Measurements from ENCODE around the gene RNF207. TPM values are rescaled to one million over a fixed set of nuclear protein-coding genes. Genes with fewer than 3 reads are reported as not detected.
A peak's percentile ranks its signal among the peaks of the same experiment; 100 is the strongest.

Gene RNF207
- polyA plus RNA-seq, 3 donors from 2014 or later = 0.19 to 3.0 TPM; not detected in 1

DNA sequence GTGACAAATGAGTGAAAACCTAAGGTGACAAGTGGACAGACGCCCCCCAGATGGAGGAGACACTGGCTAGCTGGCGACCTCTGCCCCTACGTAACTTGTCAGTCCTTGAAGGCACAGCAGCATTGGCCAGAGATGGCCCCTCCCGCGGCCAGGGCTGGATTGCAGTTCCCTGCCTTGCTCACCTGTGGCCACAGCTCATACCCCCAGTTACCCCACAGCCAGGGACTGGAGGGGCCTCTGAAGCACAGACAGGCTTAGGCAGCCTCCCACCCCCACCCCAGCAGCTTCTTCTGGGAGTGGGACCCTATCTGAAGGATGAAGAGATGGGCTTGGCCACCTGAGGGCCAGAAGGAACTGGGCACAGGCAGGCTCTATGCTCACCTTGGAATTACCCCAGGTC is 41.7 kb downstream of the RNF207 start:
- no peaks in the 10 kb centered on the region for H3K36me3 Mint-ChIP-seq
- no peaks in the 10 kb centered on the region for H3K9me3 Mint-ChIP-seq
- H3K27me3 Mint-ChIP-seq (ENCODE audit: low read depth in 3 of 3) = peaks cover 12 to 24% (median 24%) of the 10 kb centered on the region in 3 donors
- H3K27ac Mint-ChIP-seq = no peak overlapping the region
- H3K4me3 Mint-ChIP-seq = peak overlapping the region in 1 of 5 donors; percentile 23
- DNase-seq = no peak
- H3K4me1 Mint-ChIP-seq = peaks cover 5 to 11% of the 10 kb centered on the region in 2 donors

DNA sequence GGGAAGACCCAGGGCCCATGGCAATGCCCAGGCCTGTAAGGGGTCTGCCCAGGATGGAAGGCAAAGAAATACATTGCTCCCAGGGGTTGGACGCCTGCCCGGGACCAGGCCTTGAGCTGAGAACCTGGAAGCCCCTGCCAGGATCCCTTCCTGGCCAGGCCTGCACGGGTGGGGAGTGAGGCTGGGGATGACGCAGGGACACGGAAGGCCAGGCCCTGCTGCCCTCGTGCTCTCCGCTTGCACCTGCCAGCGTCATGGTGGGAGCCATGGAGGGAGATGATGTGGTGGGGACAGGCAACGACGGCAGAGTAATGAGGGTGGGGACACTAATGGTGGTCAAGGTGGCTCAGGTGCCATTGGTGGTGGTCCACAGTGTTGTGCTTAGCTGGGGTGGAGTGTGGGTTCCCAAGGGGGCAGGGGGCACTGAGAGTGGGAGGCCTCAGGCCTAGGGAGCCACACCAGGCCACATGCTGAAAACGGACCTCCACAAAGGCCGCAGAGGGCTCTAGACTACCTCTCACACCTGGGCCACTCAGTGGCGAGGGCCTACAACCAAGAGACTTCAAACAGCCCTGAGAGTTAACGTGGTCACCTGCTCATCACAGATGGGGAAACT is 42.4 kb downstream of the RNF207 start:
- Mint-ChIP-seq H3K4me1 (peaks cover 5 to 11% of the 10 kb centered on the region in 2 donors), H3K4me3 (no peak overlapping the region)

DNA sequence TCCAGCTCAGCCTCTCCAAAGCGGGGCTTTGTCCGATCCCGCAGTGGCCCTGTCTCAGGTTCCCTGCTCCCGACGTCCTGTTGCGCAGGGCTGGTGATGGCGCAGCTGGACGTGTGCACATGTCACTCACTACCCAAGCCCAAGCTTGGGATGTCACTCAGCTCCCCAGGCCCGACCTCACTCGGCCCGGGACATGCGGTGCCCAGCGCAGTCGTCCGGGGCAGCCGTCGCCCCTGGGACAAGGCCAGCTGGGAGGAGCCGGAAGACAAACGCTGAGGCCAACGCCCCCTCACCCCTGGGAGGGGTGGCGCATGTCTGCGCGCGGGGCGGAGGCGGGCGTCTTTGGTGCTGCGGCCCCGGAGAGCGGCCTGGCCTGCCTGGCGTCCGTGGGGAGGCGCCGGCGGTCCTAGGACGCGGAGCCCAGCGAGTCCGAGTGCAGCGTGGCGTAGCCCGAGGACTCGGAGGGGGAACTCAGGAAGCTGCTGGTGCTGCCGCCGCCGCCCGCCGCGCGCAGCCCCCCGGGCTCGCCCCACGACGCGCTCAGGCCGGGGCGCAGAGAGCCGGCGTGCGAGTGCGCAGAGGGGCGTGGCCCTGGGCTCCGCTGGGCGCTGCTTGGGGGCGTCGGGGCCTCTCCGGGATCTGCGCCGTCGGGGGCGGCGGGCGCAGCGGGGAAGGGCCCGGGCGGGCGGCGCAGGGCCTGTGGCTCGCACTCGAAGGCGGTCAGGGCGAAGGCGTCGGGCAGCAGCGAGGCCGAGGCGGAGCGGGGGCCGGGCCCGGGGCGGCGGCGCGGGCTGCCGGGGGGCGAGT is 43.2 kb downstream of the RNF207 start:
- Mint-ChIP-seq H3K36me3 (no peaks in the 10 kb centered on the region), H3K4me3 (no peak overlapping the region), H3K9me3 (no peaks in the 10 kb centered on the region), H3K4me1 (peaks cover 5 to 11% of the 10 kb centered on the region in 2 donors), H3K27ac (no peak overlapping the region), H3K27me3 (ENCODE audit: low read depth in 3 of 3) (peaks cover 10 to 24% (median 21%) of the 10 kb centered on the region in 3 donors)
- no peak for DNase-seq

More for the DNA sequence above, 42.4 kb downstream of the RNF207 start:
- Mint-ChIP-seq H3K27me3 (ENCODE audit: low read depth in 3 of 3) (peaks cover 12 to 24% (median 22%) of the 10 kb centered on the region in 3 donors), H3K9me3 (no peaks in the 10 kb centered on the region), H3K36me3 (no peaks in the 10 kb centered on the region), H3K27ac (peak overlapping the region in 1 of 6 donors; percentile 22)
- no peak for DNase-seq

DNA sequence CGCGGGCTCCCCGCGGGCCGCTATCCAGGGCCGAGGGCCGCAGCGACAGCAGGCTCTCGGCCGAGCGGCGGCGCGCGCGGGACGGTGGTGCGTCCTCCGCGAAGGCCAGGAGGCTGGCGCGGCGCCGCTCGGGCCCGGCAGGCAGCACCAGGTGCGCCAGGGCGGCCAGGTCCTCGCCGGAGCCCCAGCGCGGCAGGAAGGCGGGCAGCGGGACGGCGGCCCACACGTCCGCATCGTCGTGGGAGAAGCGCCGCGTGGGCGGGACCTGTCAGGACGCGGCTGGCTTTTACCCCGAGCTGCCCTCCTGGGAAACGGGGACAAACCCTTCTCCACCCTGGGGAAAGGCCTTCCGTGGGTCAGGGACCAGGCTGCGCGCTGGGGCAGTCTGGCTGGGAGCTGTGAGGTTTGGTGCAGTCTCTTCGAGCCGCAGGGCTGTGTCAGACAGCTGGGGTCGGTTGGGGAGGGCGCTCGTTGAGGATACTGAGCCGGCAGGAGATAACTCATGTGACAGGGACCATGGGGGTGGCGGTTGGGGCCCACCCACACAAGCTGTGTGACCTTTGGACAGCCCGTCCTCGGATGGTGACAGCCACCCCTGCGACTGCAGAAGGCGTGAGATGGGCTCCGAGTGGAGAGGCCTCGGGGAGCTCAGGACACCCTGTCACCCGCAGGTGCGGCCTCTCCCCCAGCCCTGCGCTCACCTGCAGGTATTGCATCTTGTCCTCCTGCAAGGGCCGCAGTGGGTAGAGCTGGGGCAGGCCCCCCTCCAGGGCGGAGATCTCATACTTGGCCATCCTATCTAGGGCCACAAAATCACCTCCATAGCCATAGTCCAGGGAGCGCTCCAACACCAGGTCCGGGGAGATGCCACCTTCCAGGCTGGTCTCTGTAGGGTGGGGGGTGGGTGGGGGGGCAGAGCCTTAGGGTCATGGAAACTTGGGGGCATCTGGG is 44.1 kb downstream of the RNF207 start:
- H3K27me3 Mint-ChIP-seq (ENCODE audit: low read depth in 3 of 3) = peaks cover 8 to 24% (median 18%) of the 10 kb centered on the region in 3 donors
- DNase-seq = no peak
- H3K4me1 Mint-ChIP-seq = peaks cover 5 to 11% of the 10 kb centered on the region in 2 donors
- H3K9me3 Mint-ChIP-seq = no peaks in the 10 kb centered on the region
- no peaks in the 10 kb centered on the region for H3K36me3 Mint-ChIP-seq
- H3K4me3 Mint-ChIP-seq = peak overlapping the region; percentile 13 to 43 (median 29)
- H3K27ac Mint-ChIP-seq = no peak overlapping the region

DNA sequence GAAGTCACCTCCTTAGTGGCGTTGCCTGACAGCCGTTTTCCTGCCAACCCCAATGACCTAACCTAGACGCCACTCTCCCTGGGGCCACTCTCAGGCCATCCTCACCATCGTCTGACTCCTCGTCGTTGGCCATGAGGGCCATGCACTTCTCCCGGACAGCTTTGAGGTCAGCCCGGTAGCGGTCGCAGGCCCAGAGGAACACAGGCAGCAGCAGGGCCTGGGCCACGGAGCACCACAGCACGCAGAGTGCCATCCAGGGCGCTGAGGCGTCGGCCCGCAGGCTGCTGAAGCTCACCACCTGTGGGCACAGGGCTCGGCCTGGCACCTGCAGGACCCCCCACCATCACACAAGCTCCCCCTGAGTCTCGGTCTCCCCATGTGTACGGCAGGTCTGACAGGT is 45.3 kb downstream of the RNF207 start:
- Mint-ChIP-seq H3K36me3 (no peaks in the 10 kb centered on the region), H3K9me3 (no peaks in the 10 kb centered on the region), H3K27me3 (ENCODE audit: low read depth in 3 of 3) (peaks cover 8 to 21% (median 18%) of the 10 kb centered on the region in 3 donors), H3K4me3 (no peak overlapping the region), H3K4me1 (peaks cover 5 to 11% of the 10 kb centered on the region in 2 donors), H3K27ac (no peak overlapping the region)
- DNase-seq = no peak

DNA sequence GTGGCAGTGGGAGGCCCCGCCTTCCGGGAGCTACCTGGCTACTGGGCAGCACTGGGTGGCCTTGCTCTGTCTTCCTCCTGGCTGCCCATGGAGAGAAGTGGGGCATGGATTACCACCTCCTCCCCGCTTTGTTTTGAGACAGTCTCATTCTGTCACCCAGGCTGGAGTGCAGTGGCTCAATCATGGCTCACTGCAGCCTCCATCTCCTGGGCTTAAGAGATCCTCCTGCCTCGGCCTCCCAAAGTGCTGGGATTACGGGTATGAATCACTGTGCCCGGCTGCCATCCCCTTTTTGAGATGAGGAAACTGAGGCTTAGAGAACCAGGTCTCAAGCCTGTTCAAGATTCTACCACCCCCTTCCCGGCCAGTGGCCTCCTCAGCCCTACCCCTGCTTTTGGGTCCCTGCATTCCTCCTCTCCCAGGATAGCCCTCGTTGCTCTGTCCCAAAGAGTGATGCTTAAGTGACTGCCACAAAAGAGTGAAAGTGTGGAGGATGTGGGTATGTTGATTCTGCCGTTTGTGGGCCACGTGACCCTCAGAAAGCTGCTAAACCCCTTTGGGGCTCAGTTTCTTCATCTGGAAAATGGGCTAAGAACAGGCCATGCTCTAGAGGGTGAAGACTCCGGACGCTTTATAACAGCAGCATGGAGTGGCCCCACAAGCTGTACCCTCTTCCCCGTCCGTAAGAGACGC is 45.9 kb downstream of the RNF207 start:
- Mint-ChIP-seq H3K4me1 (peaks cover under 1 to 7% of the 10 kb centered on the region in 2 donors), H3K9me3 (no peaks in the 10 kb centered on the region), H3K27ac (peak overlapping the region in 1 of 6 donors; percentile 40), H3K27me3 (ENCODE audit: low read depth in 3 of 3) (peaks cover 5 to 15% (median 12%) of the 10 kb centered on the region in 3 donors), H3K36me3 (no peaks in the 10 kb centered on the region), H3K4me3 (no peak overlapping the region)
- no peak for DNase-seq

DNA sequence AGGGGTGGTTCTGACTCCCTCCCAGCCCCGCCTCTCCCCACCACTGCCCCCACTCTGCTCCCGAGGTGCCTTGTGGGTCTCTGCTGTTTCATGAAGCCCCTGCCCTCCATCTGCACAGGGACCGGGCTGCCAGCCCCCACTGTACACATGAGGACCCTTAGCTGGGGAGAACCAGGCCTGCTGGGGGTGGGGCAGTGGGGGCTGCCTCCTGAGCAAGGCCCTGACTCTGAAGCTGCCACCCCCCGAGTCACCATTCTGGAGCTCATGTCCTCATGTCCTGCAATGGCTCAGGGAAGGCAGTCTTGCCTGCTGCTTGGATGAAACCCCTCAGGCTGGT is 46.4 kb downstream of the RNF207 start:
- no peak for DNase-seq
- Mint-ChIP-seq H3K4me1 (peaks cover 0 to 7% of the 10 kb centered on the region in 2 donors), H3K36me3 (no peaks in the 10 kb centered on the region), H3K27ac (no peak overlapping the region), H3K27me3 (ENCODE audit: low read depth in 3 of 3) (peaks cover 2 to 9% (median 9%) of the 10 kb centered on the region in 3 donors), H3K4me3 (no peak overlapping the region), H3K9me3 (no peaks in the 10 kb centered on the region)

DNA sequence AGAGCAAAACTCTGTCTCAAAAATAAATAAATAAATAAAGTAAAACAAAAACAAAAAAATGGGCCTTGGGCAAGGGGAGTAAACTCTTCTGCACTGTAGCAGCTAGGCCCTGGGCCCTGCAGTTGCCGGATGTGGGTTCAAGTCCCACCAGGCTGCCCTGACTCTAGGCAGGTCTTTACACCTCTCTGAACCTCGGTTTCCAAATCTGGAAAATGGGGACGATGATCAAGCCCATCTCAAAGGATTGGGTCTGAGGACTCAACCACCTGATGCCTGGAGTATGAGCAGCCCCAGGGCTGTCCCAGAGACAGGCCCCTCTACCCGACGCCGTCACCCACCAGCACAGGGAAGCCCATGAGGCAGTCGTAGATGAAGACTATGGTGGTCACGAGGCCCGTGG is 47.5 kb downstream of the RNF207 start:
- Mint-ChIP-seq H3K36me3 (no peaks in the 10 kb centered on the region), H3K9me3 (no peaks in the 10 kb centered on the region), H3K27ac (no peak overlapping the region), H3K27me3 (ENCODE audit: low read depth in 3 of 3) (peaks cover 2 to 6% (median 6%) of the 10 kb centered on the region in 3 donors), H3K4me3 (no peak overlapping the region), H3K4me1 (peaks cover 0 to 3% of the 10 kb centered on the region in 2 donors)
- no peak for DNase-seq

DNA sequence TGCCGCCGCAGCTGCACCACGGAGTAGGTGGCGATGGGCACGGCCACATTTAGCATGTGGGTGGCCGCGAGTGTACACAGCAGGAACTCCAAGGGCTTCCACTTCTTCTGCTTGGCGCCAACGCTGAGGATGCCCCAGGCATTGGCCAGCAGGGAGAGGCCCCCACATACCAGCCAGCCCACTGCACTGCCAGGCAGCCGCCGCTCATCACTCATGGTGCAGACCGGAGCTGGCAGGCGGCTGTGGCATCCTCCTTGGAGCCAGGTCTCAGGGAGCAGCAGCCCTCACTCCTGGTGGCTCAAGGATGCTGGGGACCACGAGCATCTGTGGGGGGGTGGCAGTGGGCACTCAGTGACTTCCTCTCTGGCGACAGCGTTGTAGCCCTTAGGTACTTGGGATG is 48.8 kb downstream of the RNF207 start:
- Mint-ChIP-seq H3K9me3 (no peaks in the 10 kb centered on the region), H3K27me3 (ENCODE audit: low read depth in 3 of 3) (peaks cover 2 to 8% (median 2%) of the 10 kb centered on the region in 3 donors), H3K4me1 (peaks cover 6 to 9% of the 10 kb centered on the region in 2 donors), H3K27ac (no peak overlapping the region), H3K36me3 (no peaks in the 10 kb centered on the region), H3K4me3 (no peak overlapping the region)
- DNase-seq = no peak

DNA sequence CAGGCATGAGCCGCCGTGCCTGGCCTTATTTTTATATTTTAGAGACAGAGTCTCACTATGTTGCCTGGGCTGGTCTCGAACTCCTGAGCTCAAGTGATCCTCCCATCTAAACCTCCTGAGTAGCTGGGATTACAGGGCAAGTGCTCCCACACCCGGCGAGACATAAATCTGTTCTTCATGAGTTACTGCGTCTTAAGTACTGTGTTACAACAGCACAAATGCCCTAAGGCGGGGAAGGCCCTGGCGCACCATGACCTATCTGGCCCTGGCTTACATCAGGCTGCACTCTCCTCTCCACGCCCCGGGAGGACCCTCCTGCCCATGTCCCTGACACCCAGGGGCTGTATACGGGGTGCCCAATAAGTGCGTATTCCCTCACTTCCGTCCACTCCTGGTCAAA is 50.7 kb downstream of the RNF207 start:
- Mint-ChIP-seq H3K27ac (no peak overlapping the region), H3K9me3 (no peaks in the 10 kb centered on the region), H3K4me3 (no peak overlapping the region), H3K27me3 (ENCODE audit: low read depth in 3 of 3) (peaks cover 0 to 4% (median 2%) of the 10 kb centered on the region in 3 donors), H3K36me3 (no peaks in the 10 kb centered on the region), H3K4me1 (peaks cover 6 to 10% of the 10 kb centered on the region in 2 donors)
- DNase-seq = no peak

DNA sequence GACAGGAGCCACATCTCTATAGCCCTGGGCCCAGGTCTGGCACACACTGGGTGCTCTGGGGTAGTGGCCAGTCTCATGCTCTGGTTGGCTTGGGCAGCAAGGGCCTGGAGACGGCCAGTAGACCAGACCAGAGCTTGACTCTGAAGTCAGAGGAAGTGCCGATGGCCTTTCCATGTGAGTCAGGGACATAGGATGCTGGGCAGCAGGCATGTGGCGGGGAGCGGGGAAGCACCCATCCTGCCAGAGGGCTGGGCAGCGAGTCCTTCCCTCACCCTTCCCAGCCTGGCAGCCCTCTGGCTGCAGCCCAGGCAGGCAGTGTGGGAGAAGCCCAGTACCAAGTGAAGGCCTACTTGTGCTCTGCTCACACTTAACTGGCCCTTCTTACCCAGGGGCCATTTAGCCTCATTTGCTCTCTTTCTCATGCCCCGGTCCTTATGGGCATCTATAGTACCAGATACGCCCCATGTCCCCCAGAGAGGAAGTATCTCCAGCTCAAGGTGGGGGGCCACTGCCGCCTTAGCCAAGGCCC is 51.7 kb downstream of the RNF207 start:
- Mint-ChIP-seq H3K9me3 (no peaks in the 10 kb centered on the region), H3K27ac (no peak overlapping the region), H3K4me3 (peak overlapping the region in 1 of 5 donors; percentile 11), H3K4me1 (peaks cover 6 to 10% of the 10 kb centered on the region in 2 donors), H3K27me3 (ENCODE audit: low read depth in 3 of 3) (peaks cover 0 to 7% (median 2%) of the 10 kb centered on the region in 3 donors), H3K36me3 (no peaks in the 10 kb centered on the region)
- no peak for DNase-seq

DNA sequence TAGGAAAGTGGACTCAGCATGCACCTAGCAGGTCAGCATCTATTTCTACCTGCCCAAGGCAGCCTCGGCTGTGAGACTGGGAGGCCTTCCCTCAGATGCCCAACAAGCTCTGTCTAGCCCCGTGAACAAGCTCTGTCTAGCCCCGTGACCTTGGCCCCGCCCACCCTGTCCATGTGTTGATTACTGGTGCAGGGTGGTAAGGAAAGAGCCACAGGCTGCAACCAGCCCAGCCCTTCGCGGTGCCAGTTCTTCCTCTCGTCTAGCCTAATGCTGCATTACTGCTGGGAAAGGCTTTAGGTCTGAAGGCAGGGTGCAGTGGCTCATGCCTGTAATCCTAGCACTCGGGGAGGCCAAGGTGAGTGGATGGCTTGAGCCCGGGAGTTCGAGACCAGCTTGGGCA is 52.8 kb downstream of the RNF207 start:
- Mint-ChIP-seq H3K4me1 (peaks cover 6 to 10% of the 10 kb centered on the region in 2 donors), H3K36me3 (no peaks in the 10 kb centered on the region), H3K27me3 (ENCODE audit: low read depth in 3 of 3) (peaks cover 0 to 7% (median 0%) of the 10 kb centered on the region in 3 donors), H3K4me3 (peak overlapping the region in 2 of 5 donors; percentile 58 to 73), H3K9me3 (no peaks in the 10 kb centered on the region), H3K27ac (peak overlapping the region in 1 of 6 donors; percentile 57)
- DNase-seq = no peak
